Caco-2 (cell line): ENCODE results near the gene ZPR1. TPM values are rescaled to one million over a fixed set of nuclear protein-coding genes. Genes with fewer than 3 reads are reported as not detected.
A peak's percentile ranks its signal among the peaks of the same experiment; 100 is the strongest.

Source experiments
- BruUV-seq: library from RNA; stranded (reverse); fragments of 400-500 nt; replicated peaks from 2 replicates; lab custom pipeline; 2021; lab: Mats Ljungman, UMichigan
- CTCF ChIA-PET: fragments of 300-600 bp; sonication (Branson Sonifier 250); formaldehyde crosslinking; loops from one replicate; lab custom pipeline; 2022; ENCODE audit warnings: antibody characterized with exemption; lab: Charles Lee
- POLR2A ChIA-PET: fragments of 300-600 bp; sonication (Branson Sonifier 250); formaldehyde crosslinking; loops from one replicate; lab custom pipeline; 2022; ENCODE audit warnings: antibody characterized with exemption; lab: Charles Lee
- DNase-seq, 2 experiments: peaks; one replicate each; pipeline versions ENCODE4 v3.0.0 to v3.0.0-alpha.2; 2020 to 2022
- H3K27me3 ChIP-seq: replicated peaks from 2 replicates; pipeline ENCODE4 v1.6.0; 2011; ENCODE audit warnings: low read length; ENCODE audit not compliant: control insufficient read depth, insufficient read depth
- H3K36me3 ChIP-seq: 2 replicates; pipeline ENCODE4 v1.5.1; 2011; ENCODE audit warnings: low read length; ENCODE audit not compliant: control insufficient read depth, insufficient read depth
- H3K4me1 ChIP-seq: fragments of 250-450 bp; sonication (Bioruptor Pico); 2 replicates; pipeline ENCODE4 v1.5.1; 2020; ENCODE audit warnings: mild to moderate bottlenecking
- H3K4me3 ChIP-seq: 2 replicates; pipeline ENCODE4 v1.5.1; 2011; ENCODE audit warnings: low read depth, mild to moderate bottlenecking, control low read depth, low read length
- H3K9me3 ChIP-seq: fragments of 250-450 bp; sonication (Bioruptor Pico); 2 replicates; pipeline ENCODE4 v1.5.1; 2020; ENCODE audit warnings: mild to moderate bottlenecking, moderate library complexity
- H3K27ac Mint-ChIP-seq: one replicate; pipeline ENCODE4 v1.8.0; 2022; ENCODE audit warnings: mixed read lengths; ENCODE audit not compliant: unreplicated experiment
- H3K27me3 Mint-ChIP-seq: one replicate; pipeline ENCODE4 v1.8.0; 2022; ENCODE audit warnings: mixed read lengths; ENCODE audit not compliant: insufficient read depth, unreplicated experiment
- H3K36me3 Mint-ChIP-seq: one replicate; pipeline ENCODE4 v1.8.0; 2022; ENCODE audit warnings: mild to moderate bottlenecking, mixed read lengths; ENCODE audit not compliant: insufficient read depth, unreplicated experiment
- H3K4me1 Mint-ChIP-seq: one replicate; pipeline ENCODE4 v1.8.0; 2022; ENCODE audit warnings: low read depth, mixed read lengths; ENCODE audit not compliant: unreplicated experiment
- H3K4me3 Mint-ChIP-seq: one replicate; pipeline ENCODE4 v1.8.0; 2022; ENCODE audit warnings: mild to moderate bottlenecking, moderate library complexity, mixed read lengths; ENCODE audit not compliant: unreplicated experiment
- H3K9me3 Mint-ChIP-seq: one replicate; pipeline ENCODE4 v1.8.0; 2022; ENCODE audit warnings: mixed read lengths; ENCODE audit not compliant: unreplicated experiment
- CTCF ChIP-seq, 2 experiments: fragments of 200-600 bp in 1 of 2; IDR thresholded peaks; 1 replicate in 1 of 2; 2 replicates in 1 of 2; pipeline versions ENCODE4 v1.5.1 to v1.8.0; 2011 to 2022; ENCODE audit warnings: antibody characterized with exemption in 1 of 2, control low read depth in 1 of 2, inconsistent platforms in 1 of 2, low read depth in 1 of 2, low read length in 1 of 2, mild to moderate bottlenecking in 1 of 2, moderate library complexity in 1 of 2; ENCODE audit not compliant: insufficient read depth in 1 of 2, severe bottlenecking in 1 of 2, unreplicated experiment in 1 of 2
- intact Hi-C: fragments of 100-400 bp; cut with micrococcal nuclease; formaldehyde crosslinking; loops from one replicate; pipeline ENCODE4 v1.10.0; 2022; ENCODE audit not compliant: unreplicated experiment
- total RNA-seq: library from RNA; stranded (reverse); gene quantifications from 2 replicates; pipeline ENCODE4 v1.2.3, GENCODE V29; 2022

Gene ZPR1
- total RNA-seq, 1 experiment from 2014 or later, result 194 TPM

GRCh38 chr11:116825854-116826750, 38.3 kb upstream of the ZPR1 start:
- no peak overlapping the region for H3K4me3 ChIP-seq
- Mint-ChIP-seq H3K4me3 (no peak overlapping the region), H3K27me3 (no peaks in the 10 kb centered on the region), H3K27ac (peak overlapping the region; percentile 57), H3K9me3 (peaks cover 5% of the 10 kb centered on the region), H3K36me3 (peaks cover 8% of the 10 kb centered on the region), H3K4me1 (peaks cover 55% of the 10 kb centered on the region)
- TF ChIP-seq CTCF (IDR thresholded peaks at IDR 0.05; ENCODE audit: insufficient read depth in 1 of 2, low read depth in 1 of 2, low read length in 1 of 2, severe bottlenecking in 1 of 2, unreplicated experiment in 1 of 2), result no peak
- peaks cover 77% of the 10 kb centered on the region for H3K4me1 ChIP-seq
- CTCF ChIA-PET, result interaction anchor here (0.5 to 2.9 kb wide), 12 partner anchors 10 to 785 kb away, joined by 3 to 15 read pairs (median 4); partner anchors contain the start of genes APOA1 and APOA5
- BruUV-seq, result no TSS peak
- no peaks in the 10 kb centered on the region for H3K9me3 ChIP-seq
- H3K27me3 ChIP-seq, result no peaks in the 10 kb centered on the region
- intact Hi-C loops, result no loop called here
- POLR2A ChIA-PET, result interaction anchor here (0.8 to 1.0 kb wide), 4 partner anchors 13 to 39 kb away, joined by 3 to 7 read pairs (median 4); no protein-coding TSS in a partner anchor
- no peak for DNase-seq
- H3K36me3 ChIP-seq, result no peaks in the 10 kb centered on the region

- Mint-ChIP-seq H3K4me1 (peaks cover 50% of the 10 kb centered on the region), H3K27me3 (no peaks in the 10 kb centered on the region), H3K27ac (no peak overlapping the region), H3K9me3 (no peaks in the 10 kb centered on the region), H3K4me3 (no peak overlapping the region), H3K36me3 (peaks cover 5% of the 10 kb centered on the region)
- BruUV-seq, result no TSS peak
- Histone ChIP-seq H3K4me3 (no peak overlapping the region), H3K4me1 (peaks cover 73% of the 10 kb centered on the region), H3K9me3 (no peaks in the 10 kb centered on the region), H3K27me3 (no peaks in the 10 kb centered on the region), H3K36me3 (no peaks in the 10 kb centered on the region)
- CTCF ChIA-PET, result interaction anchor here (0.6 to 2.9 kb wide), 3 partner anchors 35 to 313 kb away, joined by 3 to 15 read pairs (median 4); partner anchors contain the start of gene APOA5
- POLR2A ChIA-PET, result no interaction called here
- intact Hi-C loops, result no loop called here
- DNase-seq, result no peak
- TF ChIP-seq CTCF (IDR thresholded peaks at IDR 0.05; ENCODE audit: insufficient read depth in 1 of 2, low read depth in 1 of 2, low read length in 1 of 2, severe bottlenecking in 1 of 2, unreplicated experiment in 1 of 2), result no peak
These were observed 37.6 kb upstream of the ZPR1 start for GRCh38 chr11:116825434-116825833.

- DNase-seq, result no peak
- Mint-ChIP-seq H3K4me1 (peaks cover 43% of the 10 kb centered on the region), H3K27ac (peak within 1 kb of the TSS; percentile 71), H3K4me3 (no peak within 1 kb of the TSS), H3K36me3 (no peaks in the 10 kb centered on the region), H3K27me3 (no peaks in the 10 kb centered on the region), H3K9me3 (no peaks in the 10 kb centered on the region)
- no TSS peak for BruUV-seq
- intact Hi-C loops, result no loop called here
- H3K4me1 ChIP-seq, result peaks cover 52% of the 10 kb centered on the region
- no peaks in the 10 kb centered on the region for H3K36me3 ChIP-seq
- TF ChIP-seq CTCF (IDR thresholded peaks at IDR 0.05; ENCODE audit: insufficient read depth in 1 of 2, low read depth in 1 of 2, low read length in 1 of 2, severe bottlenecking in 1 of 2, unreplicated experiment in 1 of 2), result no peak
- H3K4me3 ChIP-seq, result no peak within 1 kb of the TSS
- ChIA-PET POLR2A (interaction anchor here (0.6 to 1.1 kb wide), 2 partner anchors 15 to 283 kb away, joined by 3 to 6 read pairs; no protein-coding TSS in a partner anchor), CTCF (interaction anchor here (0.6 to 1.7 kb wide), 3 partner anchors 12 to 32 kb away, joined by 5 to 8 read pairs (median 6); partner anchors contain the start of gene APOA5)
- H3K9me3 ChIP-seq, result no peaks in the 10 kb centered on the region
- no peaks in the 10 kb centered on the region for H3K27me3 ChIP-seq
These were observed 35.4 kb upstream of the ZPR1 start, which contains the start of gene APOA4 for GRCh38 chr11:116823031-116823843. Gene APOA4 (minus strand): TSS chr11:116823304. CDS start chr11:116823191, 113 bp downstream.
